Muscle of leg (tissue), 11 donors: ENCODE measurements around the gene CYB5R3. TPM values are rescaled to one million over a fixed set of nuclear protein-coding genes. Genes with fewer than 3 reads are reported as not detected.

ENCODE experiments used
- DNase-seq: peaks from one replicate; pipeline ENCODE4 v3.0.0; 2013
- H3K27ac ChIP-seq: one replicate; pipeline ENCODE4 v1.5.1; 2013; ENCODE audit warnings: mild to moderate bottlenecking, low read length, control low read depth
- H3K27me3 ChIP-seq: one replicate; pipeline ENCODE4 v1.6.1; 2013; ENCODE audit warnings: low read length; ENCODE audit not compliant: control insufficient read depth, insufficient read depth
- H3K36me3 ChIP-seq: one replicate; pipeline ENCODE4 v1.6.1; 2013; ENCODE audit warnings: low read length; ENCODE audit not compliant: control insufficient read depth, insufficient read depth
- H3K4me1 ChIP-seq: one replicate; pipeline ENCODE4 v1.6.1; 2013; ENCODE audit warnings: low read length; ENCODE audit not compliant: control insufficient read depth, insufficient read depth
- H3K4me3 ChIP-seq: one replicate; pipeline ENCODE4 v1.5.1; 2013; ENCODE audit warnings: low read length, control low read depth
- H3K9me3 ChIP-seq: replicated peaks from 2 replicates; pipeline ENCODE4 v1.6.1; 2013; ENCODE audit warnings: low read depth, low read length; ENCODE audit not compliant: control insufficient read depth
- WGBS: methylation state at CpG from one replicate; pipeline ENCODE4 v1.1.5; 2013; ENCODE audit warnings: missing lambda C conversion rate; ENCODE audit not compliant: insufficient coverage; 5-methylcytosine and 5-hydroxymethylcytosine counted together
- polyA plus RNA-seq, 8 donors: library from polyadenylated mRNA; unstranded; fragments of 120-200 nt; gene quantifications; one replicate each; pipeline versions ENCODE4 v1.2.1 to v1.2.3, GENCODE V29; 2013; ENCODE audit warnings: inconsistent platforms in 1 of 8, low replicate concordance in 1 of 8; ENCODE audit not compliant: insufficient read length in 8 of 8, insufficient read depth in 1 of 8
- total RNA-seq: library from RNA; stranded (reverse); fragments of 120-200 nt; gene quantifications from one replicate; pipeline ENCODE4 v1.2.4, GENCODE V29; 2013

CYB5R3 gene
- total and polyA plus RNA-seq, 9 donors, result 53.2 to 177 (median 158) TPM

DNA sequence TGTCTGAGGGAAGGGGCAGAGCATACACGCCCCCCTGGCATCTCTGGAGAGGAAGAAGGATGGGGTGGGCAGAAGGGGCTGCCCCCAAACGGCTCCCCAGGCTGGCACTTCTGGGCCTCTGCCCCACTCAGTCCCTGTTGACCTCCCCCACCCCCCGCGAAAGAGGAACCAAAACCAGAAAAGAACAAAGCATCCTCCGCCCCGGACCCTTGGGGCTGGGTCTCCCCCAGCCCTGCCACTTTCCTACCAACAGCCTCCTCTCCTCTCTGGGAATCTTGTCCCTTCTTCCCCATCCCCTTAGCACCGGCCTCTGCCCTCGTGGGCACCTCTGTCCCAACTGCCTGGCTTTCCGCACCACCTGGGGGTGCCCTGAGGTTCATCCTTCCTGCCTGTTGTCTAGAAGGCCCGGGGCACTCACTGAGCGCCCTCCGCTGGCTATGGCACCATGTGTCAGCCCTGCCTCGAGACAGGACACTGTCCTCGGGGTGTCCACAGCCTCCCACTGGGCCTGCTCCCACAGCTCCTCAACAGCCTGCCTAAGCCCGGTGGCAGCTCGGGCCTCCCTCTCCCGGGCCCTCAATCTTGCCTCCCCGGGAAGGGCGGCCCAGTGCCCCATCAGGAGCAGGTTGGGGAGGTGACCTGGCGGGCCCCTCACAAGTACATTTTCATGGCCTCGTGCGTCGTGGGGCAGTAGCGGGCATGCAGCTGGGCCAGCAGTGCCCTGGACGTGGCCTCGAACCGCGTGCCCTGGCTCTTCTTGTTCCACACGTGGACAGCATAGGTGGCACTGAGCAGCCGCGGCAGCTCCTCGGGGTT is 43.3 kb upstream of the CYB5R3 start:
- Histone ChIP-seq H3K4me1 (peaks cover 59% of the 10 kb centered on the region), H3K9me3 (no peaks in the 10 kb centered on the region), H3K27me3 (no peaks in the 10 kb centered on the region), H3K4me3 (no peak overlapping the region), H3K27ac (no peak overlapping the region), H3K36me3 (peaks cover 17% of the 10 kb centered on the region)
- 87% methylated on average over 26 of the region's 32 CpGs for WGBS
- no peak for DNase-seq

DNA sequence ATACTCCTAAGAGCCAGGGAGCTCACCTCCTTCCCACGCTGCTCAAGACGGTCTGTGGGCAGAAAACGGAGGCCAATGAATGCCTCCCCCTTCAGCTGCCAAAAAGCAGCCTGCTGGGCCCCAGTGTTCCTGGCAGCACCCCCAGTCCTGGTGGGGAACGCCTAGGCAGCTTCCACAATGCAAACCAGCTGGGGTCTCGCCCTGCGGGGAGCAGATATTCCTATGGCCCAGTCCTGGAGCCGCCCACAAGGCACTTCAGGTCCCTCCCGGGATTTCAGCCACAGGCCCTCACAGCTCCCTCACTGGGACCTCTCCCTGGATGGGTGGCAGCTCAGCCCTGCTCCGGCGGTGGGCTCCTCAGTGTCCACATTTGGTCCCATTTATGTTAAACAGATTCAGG is 42.2 kb upstream of the CYB5R3 start:
- Histone ChIP-seq H3K4me1 (peaks cover 59% of the 10 kb centered on the region), H3K4me3 (no peak overlapping the region), H3K27me3 (no peaks in the 10 kb centered on the region), H3K27ac (no peak overlapping the region), H3K9me3 (no peaks in the 10 kb centered on the region), H3K36me3 (peaks cover 17% of the 10 kb centered on the region)
- DNase-seq, result no peak
- WGBS, result 78% methylated on average over 7 of the region's 10 CpGs

GRCh38 chr22:42688241-42689211 is 39.3 kb upstream of the CYB5R3 start:
- H3K4me1 ChIP-seq, result peaks cover 68% of the 10 kb centered on the region
- peak; percentile 100 for DNase-seq
- no peaks in the 10 kb centered on the region for H3K9me3 ChIP-seq
- H3K27me3 ChIP-seq, result no peaks in the 10 kb centered on the region
- WGBS, result 13% methylated on average over 17 of the region's 25 CpGs
- H3K27ac ChIP-seq, result peak overlapping the region; percentile 99
- H3K36me3 ChIP-seq, result peaks cover 17% of the 10 kb centered on the region
- no peak overlapping the region for H3K4me3 ChIP-seq

- Histone ChIP-seq H3K9me3 (no peaks in the 10 kb centered on the region), H3K36me3 (peaks cover 4% of the 10 kb centered on the region), H3K27me3 (no peaks in the 10 kb centered on the region), H3K4me1 (peaks cover 83% of the 10 kb centered on the region), H3K4me3 (no peak overlapping the region), H3K27ac (peak overlapping the region; percentile 86)
- WGBS, result 86% methylated on average over 6 of the region's 14 CpGs
- no peak for DNase-seq
Measured at GRCh38 chr22:42686756-42687491, 37.7 kb upstream of the CYB5R3 start.

GRCh38 chr22:42685941-42686653 is 36.9 kb upstream of the CYB5R3 start:
- H3K27me3 ChIP-seq, result no peaks in the 10 kb centered on the region
- no peak overlapping the region for H3K4me3 ChIP-seq
- H3K4me1 ChIP-seq, result peaks cover 79% of the 10 kb centered on the region
- peaks cover 4% of the 10 kb centered on the region for H3K36me3 ChIP-seq
- H3K9me3 ChIP-seq, result no peaks in the 10 kb centered on the region
- peak; percentile 84 for DNase-seq
- WGBS, result 58% methylated on average over 3 of the region's 5 CpGs
- peak overlapping the region; percentile 86 for H3K27ac ChIP-seq

GRCh38 chr22:42684462-42685195 is 35.4 kb upstream of the CYB5R3 start:
- Histone ChIP-seq H3K9me3 (no peaks in the 10 kb centered on the region), H3K4me3 (no peak overlapping the region), H3K27me3 (no peaks in the 10 kb centered on the region), H3K27ac (peak overlapping the region; percentile 57), H3K4me1 (peaks cover 74% of the 10 kb centered on the region), H3K36me3 (no peaks in the 10 kb centered on the region)
- DNase-seq, result peak; percentile 75
- WGBS, result 85% methylated on average over 10 of the region's 11 CpGs

DNA sequence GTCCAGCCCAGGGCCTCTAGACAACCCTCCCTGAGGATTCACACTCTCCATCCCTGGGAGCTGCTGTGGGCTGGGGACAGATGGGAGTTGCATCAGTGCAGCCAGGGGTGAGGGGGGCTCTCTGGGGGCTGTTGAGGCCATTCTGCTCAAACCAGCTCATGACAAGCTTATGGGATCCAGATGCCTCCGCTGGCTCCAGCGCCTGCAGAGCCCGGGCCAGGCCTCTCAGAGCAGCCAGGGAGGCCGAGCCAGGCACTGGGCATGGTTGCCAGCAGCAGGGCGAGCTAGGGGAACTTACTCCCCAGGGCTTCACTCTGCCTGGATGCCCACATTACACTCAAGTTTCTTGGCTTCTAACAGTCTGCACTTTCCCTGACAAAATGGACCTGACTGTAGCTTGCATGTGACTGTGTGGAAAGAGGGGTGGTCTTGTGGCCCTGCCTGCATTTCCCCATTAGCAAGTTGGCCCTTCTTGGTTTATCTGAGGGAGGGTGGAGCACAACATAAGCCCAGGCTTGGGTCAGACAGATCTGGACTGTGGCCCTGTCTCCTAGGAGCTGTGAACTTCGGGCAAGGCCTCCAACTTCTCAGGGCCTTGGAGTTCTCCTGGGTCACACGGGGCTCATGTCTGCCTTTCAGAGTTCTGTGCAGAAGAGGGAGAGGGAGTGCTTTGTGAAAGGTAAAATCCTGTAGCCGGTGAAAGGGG is 34.5 kb upstream of the CYB5R3 start:
- 16% methylated on average over 7 of the region's 8 CpGs for WGBS
- H3K4me1 ChIP-seq, result peaks cover 65% of the 10 kb centered on the region
- H3K36me3 ChIP-seq, result no peaks in the 10 kb centered on the region
- peak overlapping the region; percentile 57 for H3K27ac ChIP-seq
- no peak overlapping the region for H3K4me3 ChIP-seq
- no peaks in the 10 kb centered on the region for H3K27me3 ChIP-seq
- H3K9me3 ChIP-seq, result peaks cover under 1% of the 10 kb centered on the region
- DNase-seq, result peak; percentile 73

- no peaks in the 10 kb centered on the region for H3K36me3 ChIP-seq
- WGBS, result 49% methylated on average over 3 of the region's 10 CpGs
- no peaks in the 10 kb centered on the region for H3K27me3 ChIP-seq
- peaks cover 5% of the 10 kb centered on the region for H3K9me3 ChIP-seq
- no peak overlapping the region for H3K4me3 ChIP-seq
- DNase-seq, result no peak
- no peak overlapping the region for H3K27ac ChIP-seq
- H3K4me1 ChIP-seq, result peaks cover 52% of the 10 kb centered on the region
Measured at GRCh38 chr22:42682113-42682851, 33.1 kb upstream of the CYB5R3 start.
